DMS 273 (cell line): ENCODE results near the gene PECR.
"Not testable (repeated sequence)": the region's sequence is repeated elsewhere in the genome, so short reads cannot be mapped to it uniquely, and the experiment has no call there.

Source experiments
- DNase-seq: peaks from one replicate; lab custom pipeline; 2025; ENCODE audit not compliant: unreplicated experiment; lab: John Stamatoyannopoulos, UW

PECR gene

DNA sequence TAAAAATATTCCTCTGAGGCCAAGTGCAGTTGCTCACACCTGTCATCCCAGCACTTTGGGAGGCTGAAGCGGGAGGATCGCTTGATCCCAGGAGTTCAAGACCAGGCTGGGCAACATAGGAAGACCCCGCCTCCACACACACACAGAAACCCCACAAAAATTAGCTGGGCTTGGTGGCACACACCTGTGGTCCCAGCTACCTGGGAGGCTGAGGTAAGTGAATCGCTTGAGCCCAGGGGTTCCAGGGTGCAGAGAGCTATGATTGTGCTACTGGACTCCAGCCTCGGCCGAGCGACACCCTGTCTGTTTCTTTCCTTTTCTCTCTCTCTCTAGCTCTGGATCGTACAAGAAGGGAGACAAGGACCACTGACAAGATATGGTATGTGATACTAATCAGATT lies 25.7 kb upstream of the PECR start:
- no peak for DNase-seq

DNA sequence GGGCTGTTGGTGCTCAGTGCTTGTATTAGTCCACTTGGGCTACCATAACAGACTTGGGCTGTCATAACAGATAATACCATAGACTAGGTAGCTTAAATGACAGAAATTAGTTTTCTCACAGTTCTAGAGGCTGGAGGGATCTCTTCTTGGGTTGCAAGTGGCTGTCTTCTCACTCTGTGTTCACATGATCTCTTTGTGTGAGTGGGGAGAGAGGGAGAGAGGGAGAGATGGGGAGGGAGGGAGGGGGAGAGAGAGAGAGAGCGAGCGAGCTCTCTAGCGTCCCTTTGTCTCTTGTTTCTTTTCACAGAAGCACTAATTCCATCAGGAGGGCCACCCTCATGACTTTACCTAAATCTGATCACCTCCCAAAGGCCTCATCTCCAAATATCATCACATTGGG lies 23.1 kb upstream of the PECR start:
- no peak for DNase-seq

DNA sequence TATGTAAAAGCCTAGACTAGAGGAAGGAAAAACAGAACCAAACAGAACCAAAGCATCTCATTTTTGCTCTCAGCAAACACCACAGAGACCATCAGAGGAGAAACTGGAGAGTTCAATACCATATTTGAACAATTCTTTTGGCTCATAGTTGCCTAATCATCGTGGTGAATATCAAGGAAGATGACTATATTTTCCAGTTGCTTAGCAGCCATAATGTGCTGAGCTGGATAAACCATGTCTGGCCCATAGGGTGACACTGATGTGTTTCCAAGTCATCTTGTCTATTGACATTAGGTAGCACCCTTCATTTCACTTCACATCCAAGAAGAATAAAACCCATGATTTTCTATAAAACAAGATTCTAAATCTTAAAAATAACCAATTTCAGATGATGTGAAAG lies 21.6 kb upstream of the PECR start:
- DNase-seq, result no peak

DNA sequence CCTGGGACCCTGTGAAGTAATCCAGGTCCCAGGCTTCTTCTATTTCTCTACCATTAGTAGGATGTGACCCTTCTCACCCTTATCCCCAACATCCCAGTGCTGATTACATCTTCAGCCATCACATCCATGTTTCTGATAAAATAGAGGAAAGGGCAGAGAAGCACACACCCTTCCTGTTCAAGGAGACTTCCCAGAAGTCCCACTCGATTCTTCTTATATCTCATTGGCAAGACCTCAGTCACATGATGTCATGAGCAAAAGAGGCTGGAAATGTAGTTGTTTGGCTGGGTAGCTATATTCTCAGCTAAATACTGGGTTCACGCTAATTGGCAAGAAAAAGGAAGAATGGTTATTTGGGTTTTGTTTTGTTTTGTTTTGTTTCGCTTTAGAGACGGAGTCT lies 19.5 kb upstream of the PECR start:
- no peak for DNase-seq

DNA sequence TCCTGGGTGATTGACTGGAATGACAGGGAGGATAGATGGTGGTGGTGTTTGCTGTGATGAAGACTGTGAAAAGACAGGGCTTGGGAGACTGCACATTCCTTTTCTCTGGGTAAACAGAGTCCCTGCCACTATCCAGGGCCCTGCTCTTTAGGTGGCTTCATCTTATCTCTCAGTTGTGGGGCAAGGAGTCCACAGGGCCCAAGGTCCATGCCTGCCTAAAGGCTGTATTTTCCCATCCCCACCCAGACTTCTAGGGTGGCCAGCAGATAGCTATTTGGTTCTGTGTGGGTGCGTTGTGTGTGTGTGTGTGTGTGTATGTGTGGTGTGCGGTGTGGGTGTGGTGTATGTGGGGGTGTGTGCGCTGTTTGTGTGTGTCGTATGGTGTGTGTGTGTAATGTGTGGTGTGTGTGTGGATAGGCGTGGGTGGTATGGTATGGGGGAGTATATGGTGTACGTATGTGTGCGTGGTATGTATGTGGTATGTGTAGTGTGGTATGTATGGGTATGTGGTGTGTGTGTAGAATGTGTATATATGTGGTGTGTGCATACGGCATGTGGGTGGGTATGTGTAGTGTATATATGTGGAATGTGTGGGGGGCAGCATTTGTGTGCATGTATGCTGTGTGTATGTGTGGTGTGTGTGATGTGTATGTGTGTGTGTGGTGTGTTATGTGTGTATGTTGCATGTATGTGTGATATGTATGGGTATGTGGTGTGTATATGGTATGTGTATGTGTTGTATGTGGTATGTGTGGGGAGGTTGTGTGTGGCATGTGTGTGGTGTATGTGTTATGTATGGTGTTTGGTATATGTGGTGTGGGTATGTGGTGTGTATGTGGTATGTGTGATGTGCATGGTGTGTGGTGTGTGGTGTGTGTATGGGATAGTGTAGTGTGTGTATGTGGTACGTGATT lies 17.1 kb upstream of the PECR start:
- DNase-seq, result no peak

DNA sequence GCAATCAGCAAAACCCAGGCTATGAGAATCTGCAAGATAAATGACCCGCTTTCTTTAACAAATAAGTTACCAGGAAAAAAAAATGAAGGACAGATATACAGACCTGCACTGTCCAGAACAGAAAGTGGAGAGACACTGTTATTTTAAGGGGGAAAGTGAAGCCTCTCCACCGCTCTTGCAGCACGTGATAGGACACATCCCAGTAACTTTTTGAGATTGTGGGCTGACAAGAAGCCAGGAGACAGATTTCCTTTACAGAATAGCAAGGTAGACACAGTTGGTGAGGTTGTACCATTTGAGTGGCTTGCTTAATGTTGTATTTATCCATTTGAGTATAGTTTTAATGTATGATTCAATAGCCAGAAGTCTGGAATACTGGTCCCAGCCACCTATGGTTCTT lies 13.1 kb upstream of the PECR start:
- DNase-seq, result no peak

DNA sequence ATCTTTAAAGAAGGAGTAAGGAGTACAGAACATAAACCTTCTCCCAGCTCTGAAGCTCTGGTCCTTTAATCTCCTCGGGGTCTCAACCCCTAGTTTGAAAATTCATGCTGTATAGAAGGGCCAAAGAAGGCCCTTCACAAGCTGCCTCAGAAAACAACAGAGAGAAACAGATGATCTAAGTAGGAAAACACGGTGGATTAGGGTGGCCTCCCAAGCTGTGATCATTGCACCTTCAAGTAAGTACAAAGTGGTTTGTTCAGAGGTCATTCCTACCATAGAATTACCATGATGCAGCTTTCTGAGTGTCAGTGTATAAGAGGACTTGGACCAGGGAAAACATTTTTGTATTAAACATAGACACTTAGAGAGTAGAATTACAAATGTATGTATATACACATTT lies 11.0 kb upstream of the PECR start:
- DNase-seq, result no peak

DNA sequence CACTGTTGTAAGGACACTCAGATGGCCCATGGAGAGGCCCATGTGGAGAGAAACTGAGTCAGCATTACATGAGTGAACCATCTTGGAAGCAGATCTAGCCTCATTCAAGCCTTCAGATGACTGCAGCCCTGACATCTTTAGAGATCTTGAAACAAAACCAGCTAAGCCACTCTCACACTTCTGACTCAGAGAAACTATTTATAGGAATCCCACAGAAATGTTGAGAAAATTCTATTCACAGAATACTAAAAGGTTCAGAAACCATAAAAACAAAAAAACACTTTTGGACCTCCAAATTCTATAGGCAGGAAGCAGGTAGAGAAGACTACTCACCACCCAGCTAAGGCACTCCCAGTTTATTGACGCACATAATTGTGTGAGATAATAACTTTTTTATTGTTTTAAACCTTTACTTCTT lies 8.8 kb upstream of the PECR start:
- no peak for DNase-seq

DNA sequence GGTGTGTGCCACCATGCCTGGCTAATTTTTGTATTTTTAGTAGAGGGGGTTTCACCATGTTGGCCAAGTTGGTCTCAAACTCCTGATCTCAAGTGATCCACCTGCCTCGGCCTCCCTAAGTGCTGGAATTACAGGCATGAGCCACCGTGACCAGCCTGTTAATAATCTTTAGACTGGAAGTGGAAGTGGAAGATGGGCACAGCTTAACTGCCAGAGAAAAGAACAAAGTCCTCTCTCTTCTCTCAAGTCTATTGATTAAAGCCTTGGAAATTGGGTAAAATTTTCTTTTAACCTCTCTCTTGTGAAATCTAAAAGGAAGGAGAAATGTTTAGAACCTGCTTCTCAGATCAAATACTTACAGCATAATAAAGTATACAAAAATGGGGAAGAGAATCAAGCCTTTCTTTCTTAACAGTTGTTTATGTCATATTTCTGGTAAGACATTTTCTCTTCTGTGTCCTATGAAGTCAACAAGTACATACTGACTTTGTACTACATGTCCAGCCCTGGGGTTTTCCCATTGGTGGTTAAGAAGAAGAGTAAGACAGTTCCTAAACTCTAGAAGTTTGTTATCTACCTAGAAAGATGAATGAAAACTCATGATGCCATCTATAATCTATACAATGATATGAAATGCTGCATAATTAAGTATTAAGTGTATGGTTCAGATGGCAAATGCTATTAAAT lies 4.7 kb upstream of the PECR start:
- no peak for DNase-seq

DNA sequence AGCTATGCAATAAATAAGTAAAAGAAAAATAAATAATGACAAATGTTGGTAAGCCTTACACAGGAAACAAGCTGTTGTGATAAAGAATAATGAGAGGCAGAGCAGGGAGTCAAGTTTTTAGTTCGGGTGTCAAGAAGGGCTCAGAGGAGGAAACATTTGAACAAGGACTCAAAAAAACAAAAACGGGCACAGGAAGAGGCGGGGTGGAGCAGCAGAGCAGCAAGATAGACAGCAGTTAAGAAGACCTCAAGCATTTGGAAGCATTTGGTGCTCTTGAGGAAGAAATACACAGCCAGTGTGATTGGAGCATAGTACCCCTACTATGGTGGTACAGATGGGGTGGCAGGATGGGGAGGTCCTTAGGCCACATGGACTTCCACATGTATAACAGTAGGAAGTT lies 2.9 kb upstream of the PECR start:
- peak; percentile 40 for DNase-seq

DNA sequence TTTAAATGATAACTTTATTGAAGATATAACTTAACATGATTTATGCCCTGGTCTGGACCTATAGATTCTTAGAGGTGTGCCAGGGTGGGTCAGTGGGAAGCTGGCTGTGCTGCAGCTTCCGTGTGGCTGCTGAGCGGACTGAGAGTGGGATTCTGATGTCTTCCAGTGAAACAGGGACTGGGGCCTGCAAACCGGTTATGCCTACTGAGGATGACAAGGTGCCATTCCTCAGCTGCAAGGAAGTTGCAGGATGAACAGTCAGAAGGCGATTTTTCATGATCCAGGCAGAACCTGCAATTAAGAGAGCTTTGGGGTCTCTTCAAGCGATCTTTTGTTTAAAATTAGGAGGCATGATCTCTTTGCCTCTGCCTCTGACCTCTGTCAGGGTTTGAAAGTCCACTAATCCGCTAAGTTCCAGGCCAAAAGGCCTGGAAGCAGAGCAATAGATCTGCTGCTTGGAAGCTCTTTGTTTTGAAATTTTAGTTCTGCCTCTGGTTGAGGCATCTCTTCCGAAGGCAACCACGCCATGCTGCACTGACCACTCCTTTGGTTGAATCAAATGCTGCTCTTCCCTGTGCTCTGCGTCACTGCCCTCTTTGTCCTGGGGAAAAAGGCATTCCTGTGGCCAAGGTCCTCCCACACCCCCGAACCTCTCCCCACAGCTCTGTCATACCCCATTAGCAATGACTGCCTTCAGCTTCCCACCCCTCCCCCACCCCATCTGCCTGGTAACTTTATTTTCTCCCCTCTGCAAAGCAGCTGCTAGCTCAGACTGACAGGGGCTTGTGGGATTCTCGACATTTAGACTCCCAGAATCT lies 2.1 kb upstream of the PECR start:
- DNase-seq, result peak; percentile 89

DNA sequence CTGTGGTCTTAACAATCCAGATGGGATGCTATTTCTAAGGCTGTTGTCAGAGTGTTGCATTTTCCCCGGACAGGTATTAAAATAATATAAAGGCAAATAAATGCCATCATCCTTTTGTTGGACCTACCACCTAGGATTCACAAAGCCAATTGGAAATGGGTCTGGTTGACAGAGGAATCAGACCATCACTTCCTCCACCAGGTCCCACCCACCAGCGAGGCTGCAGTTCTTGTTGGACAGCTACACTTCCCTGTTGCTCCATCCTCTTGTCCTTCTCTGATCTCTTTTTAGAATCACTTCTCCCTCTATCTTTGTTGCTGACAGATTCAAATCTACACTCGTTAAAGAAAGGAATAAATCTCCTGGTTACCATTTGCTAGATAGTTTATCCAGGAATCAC lies 1.2 kb upstream of the PECR start:
- peak; percentile 36 for DNase-seq

DNA sequence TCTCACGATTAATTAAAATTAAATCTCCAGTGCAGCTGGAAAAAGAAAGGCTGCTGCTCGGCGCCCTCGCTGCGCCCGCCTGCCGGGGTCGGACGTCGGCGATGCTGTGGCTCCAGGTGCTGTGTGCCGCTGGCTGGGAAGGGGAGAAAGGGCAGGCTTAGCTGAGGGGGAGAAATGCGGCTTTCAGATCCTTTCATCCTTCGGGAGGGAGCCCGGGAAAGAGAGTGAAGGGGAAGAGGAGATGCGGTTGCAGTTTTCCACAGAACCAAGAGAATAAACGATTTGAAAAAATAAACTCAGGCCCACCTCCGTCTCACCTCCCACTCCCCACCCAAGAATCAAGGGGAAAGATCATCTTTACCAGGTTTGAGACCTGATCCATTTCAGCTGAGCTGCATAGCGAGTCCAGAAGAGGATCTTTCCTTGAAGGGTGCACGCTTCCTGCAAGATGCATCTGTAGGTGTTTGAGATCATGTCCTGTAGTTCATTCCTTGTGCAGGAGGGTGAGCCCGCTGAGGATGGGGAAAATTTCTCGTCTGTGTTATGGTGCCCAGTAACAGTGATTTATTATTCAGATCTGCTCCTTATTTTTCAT lies 605 bp upstream of the PECR start:
- peak; percentile 56 for DNase-seq

DNA sequence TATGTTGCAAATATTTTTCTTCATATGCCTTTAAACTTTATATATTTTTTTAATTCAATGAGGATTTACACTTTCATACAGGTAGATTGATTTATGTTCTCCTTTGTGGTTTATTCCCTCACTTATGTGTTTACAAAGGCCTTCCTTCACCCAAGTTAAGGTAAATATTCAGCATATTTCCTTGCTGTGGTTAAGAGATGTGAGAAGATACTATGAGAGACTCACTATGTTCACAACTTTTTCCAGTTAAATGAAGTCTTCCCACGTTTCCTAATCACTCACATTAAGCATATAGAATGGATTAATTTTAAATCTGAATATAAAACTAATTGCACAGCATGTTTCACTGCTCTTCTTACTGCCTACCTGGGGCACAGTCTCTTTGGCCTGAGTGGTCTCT lies 597 bp downstream of the PECR start:
- DNase-seq, result no peak

DNA sequence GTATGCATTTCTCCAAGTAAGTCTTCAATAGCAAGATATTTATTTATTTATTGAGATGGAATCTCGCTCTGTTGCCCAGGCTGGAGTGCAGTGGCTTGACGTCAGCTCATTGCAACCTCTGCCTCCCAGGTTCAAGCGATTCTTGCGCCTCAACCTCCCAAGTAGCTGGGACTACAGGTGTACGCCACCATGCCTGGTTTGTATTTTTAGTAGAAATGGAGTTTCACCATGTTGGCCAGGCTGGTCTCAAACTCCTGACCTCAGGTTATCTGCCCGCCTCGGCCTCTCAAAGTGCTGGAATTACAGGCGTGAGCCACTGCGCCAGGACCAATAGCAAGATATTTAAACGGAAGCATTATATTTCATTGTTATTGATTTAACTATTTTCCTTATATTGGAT lies 1.6 kb downstream of the PECR start:
- not testable (repeated sequence) for DNase-seq

DNA sequence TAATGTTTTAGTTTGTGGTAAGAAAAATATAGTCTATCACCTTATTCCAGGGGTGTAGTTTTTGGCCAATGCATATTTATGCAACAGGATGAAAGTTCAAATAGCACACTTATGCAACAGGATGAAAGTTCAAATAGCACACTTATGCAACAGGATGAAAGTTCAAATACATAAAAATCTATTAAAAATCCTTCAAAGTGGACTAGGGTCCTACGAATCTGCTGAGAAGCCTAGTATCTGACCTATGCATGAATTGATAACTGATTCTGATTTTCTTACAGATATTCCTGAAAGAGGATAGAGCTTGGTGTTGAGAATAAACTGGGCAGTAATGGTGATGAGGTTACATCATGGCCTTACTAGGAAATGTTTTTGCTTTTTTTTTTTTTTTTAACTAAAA lies 2.8 kb downstream of the PECR start:
- DNase-seq, result no peak

DNA sequence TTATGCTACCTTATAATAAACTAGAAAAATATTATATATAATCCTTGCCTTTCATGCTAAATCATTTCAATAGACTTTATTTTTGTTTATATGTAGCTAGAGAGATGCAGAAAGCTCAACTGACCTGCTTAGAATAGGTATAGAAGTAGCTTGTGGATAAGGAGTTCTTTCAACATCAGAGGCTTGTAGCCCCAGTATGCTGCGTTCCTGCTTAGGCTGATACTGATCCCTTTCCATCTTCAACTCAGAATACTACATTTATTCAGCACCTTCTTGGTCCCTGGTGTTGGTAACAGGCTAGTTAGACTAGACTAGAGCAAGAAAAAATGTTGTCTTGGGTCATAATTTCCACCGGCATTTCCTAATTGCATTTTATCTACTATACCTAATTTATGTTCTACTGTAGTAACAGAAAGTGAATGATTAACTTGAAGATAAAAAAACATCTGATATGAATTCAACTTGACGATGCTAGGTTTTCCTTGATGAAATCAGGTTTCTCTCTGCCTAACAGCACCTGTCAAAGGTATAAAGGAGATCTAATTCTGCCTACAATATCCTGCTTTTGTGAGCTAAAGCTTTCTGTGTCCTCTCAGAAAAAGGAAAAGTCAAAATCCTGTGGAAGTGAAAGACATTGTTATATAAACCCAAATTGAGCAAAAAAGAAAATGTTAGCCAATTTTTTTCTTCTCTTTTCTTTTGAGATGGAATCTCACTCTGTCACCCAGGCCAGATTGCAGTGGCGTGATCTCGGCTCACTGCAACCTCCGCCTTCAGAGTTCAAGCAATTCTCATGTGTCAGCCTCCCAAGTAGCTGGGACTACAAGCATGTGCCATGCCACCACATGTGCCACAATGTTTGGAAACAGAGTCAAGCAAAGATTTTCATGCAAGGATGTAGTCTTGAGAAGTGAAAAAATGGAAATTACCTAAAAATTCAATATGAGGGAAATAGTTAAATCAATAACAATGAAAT lies 5.8 kb downstream of the PECR start:
- DNase-seq, result no peak

DNA sequence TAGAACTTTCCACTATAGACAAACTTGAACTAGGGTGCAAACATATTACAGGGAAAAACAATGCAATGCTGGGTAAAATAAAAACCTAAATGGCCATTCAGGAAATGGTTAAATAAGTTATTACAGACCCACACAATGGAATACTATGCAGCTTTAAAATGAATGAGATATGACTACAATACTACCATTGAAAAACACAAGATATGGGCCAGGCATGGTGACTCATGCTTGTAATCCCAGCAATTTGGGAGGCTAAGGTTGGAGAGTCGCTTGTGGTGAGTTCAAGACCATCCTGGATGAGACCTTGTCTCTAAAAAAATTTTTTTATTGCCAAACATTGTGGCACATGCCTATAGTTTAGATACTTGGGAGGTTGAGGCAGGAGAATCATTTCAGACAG lies 6.8 kb downstream of the PECR start:
- no peak for DNase-seq

DNA sequence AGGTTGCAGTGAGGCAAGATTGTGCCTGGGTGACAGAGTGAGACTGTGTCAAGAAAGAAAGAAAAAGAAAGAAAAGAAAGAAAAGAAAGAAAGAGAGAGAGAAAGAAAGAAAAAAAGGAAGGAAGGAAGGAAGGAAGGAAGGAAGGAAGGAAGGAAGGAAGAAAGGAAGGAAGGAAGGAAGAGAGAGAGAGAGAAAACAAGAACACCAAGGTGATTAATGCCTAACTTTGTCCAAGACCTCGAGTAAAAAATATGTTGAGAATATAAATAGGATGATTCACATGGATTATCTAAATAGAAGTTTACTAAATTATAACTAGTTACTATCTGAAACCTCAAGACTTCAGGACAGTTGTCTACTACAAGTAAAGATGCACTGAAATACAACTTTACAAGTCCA lies 7.2 kb downstream of the PECR start:
- DNase-seq, result no peak

DNA sequence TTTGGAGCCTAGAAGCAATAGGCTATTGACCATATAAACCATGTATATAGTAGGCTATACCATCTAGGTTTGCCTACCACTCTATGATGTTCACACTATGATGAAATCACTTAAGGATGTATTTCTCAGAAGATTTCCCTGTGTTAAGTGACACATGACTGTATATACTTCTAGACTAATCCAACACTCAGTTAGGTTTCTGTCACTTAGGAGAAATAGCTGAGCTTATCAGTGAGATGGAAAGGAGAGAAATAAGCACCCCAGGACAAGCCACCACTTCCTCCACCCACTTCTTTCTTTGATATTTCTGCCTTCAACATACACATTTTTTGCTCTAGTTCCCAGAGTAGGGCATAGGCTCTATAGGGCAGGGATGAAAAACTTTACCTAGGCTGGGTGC lies 7.8 kb downstream of the PECR start:
- DNase-seq, result no peak
